ENCODE results near the gene MASP1.

Gene MASP1

DNA sequence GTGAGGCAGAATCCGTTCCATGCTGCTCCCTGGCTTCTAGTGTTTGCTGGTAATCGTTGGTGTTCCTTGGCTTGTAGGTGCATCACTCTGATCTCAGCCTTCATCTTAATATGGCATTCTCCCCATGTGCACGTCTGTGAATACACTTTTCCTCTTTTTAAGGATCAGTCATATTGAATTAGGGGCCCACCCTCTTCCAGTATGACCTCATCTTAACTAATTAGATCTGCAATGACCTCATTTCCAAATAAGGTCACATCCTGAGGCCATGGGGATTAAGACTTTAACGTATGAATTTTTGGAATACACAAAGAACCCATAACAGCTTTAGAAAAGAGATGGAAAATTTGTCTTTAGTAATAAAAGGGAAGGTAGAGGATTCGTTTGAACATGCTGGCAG lies 34.1 kb upstream of the MASP1 start:
- no peak for DNase-seq (ENCODE audit: low read depth, low spot score)
- in situ Hi-C loops (cut with HindIII; ENCODE audit: low sequenced_read_pairs), result no loop called here
- TF ChIP-seq CTCF (IDR thresholded peaks at IDR 0.05; ENCODE audit: low read depth, low read length), result no peak
- no peak overlapping the region for H3K4me3 ChIP-seq (ENCODE audit: low read depth, low read length)

DNA sequence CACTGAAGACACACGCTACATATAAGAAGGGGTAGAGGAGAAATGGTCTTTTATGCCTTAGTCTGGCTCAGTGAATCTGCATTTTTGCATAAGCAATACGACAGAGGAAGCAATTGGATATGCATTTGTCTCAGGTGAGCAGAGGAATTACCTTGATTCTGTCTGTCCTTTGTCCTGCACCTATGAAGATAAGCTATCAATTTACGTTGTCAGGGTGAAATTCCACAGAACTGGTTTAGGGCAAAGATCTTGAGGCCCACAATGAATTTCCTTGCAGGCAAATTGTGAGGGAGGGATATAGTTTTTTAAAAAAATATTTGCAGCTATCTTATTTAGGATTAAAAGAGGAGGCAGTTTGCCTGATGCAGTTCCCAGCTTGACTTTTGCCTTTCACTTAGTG lies 31.6 kb upstream of the MASP1 start:
- no peak overlapping the region for H3K4me3 ChIP-seq (ENCODE audit: low read depth, low read length)
- no peak for DNase-seq (ENCODE audit: low read depth, low spot score)
- no peak for TF ChIP-seq CTCF (IDR thresholded peaks at IDR 0.05; ENCODE audit: low read depth, low read length)
- in situ Hi-C loops (cut with HindIII; ENCODE audit: low sequenced_read_pairs), result no loop called here

DNA sequence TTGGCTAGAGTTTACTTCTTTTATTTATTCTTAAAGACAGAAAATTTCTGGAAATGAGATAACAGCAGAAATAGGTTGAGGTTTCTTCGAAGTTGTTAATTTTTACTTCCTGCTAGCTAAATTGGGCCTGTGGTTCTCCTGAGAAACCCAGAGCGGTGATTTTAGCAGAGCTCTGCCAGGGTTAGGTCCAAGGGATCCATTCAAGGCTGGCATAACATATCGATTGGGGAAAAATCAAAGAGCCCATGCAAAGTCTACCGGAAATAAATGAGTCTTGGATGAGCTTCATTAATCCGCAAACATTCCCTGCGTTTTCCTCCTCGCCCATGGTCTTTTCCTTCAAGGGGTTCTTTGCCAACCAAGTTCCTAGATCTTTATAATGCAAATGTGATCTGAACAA lies 30.8 kb upstream of the MASP1 start:
- TF ChIP-seq CTCF (IDR thresholded peaks at IDR 0.05; ENCODE audit: low read depth, low read length), result no peak
- no peak overlapping the region for H3K4me3 ChIP-seq (ENCODE audit: low read depth, low read length)
- in situ Hi-C loops (cut with HindIII; ENCODE audit: low sequenced_read_pairs), result no loop called here
- no peak for DNase-seq (ENCODE audit: low read depth, low spot score)

DNA sequence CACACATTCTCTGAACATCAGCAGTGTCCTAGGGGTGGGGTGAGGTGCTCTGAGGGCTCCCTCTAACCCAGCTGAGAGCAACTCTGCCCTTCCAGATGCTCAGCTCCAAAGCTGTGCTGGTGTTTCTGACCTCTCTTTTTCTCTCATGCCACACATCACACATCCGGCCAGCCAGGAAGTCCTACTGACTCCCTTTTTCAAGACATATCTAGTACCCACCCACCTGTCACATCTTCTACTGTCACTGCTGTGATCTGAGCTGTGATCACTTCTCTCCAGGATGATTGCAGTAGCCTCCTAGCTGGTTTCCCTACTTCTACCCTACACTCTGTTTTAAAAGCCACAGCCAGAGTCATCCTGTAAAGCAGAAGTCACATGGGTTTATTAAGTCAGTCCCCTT lies 30.2 kb upstream of the MASP1 start:
- in situ Hi-C loops (cut with HindIII; ENCODE audit: low sequenced_read_pairs), result no loop called here
- no peak for DNase-seq (ENCODE audit: low read depth, low spot score)
- H3K4me3 ChIP-seq (ENCODE audit: low read depth, low read length), result no peak overlapping the region
- TF ChIP-seq CTCF (IDR thresholded peaks at IDR 0.05; ENCODE audit: low read depth, low read length), result no peak

DNA sequence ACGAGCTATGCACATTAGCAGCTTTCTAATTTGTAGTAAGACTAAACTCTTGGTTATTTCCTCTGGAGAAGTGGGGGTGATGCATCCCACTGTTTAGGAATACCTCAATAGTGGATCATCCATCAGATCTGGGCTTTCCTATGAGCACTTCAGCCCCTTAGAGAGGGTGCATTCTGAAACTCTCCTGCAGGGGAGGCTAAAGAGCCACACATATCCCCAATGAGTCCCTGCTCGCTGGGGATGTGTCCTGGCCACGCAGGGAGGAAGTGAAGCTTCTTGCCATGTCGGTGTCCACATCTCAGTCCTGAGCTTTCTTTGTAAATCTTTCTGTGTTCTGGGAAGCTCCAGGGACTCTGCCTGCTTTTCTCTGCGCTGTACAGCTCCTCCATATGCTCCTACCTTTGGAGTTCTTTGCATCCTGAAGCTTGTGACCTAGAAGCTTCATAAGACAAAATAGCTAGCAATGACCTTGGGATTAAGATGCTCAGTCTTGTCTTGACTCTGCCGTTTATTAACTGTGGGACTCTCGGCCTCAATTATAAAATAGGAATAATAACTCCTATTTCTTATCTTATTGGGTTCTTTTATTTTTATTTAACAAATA lies 28.3 kb upstream of the MASP1 start:
- in situ Hi-C loops (cut with HindIII; ENCODE audit: low sequenced_read_pairs), result loop anchor here (10.0 kb wide), 1 partner anchor 355 kb away; the partner anchor contains the start of gene SST
- no peak overlapping the region for H3K4me3 ChIP-seq (ENCODE audit: low read depth, low read length)
- TF ChIP-seq CTCF (IDR thresholded peaks at IDR 0.05; ENCODE audit: low read depth, low read length), result peak; percentile 92
- peak; percentile 58 for DNase-seq (ENCODE audit: low read depth, low spot score)

- in situ Hi-C loops (cut with HindIII; ENCODE audit: low sequenced_read_pairs), result loop anchor here (10.0 kb wide), 1 partner anchor 356 kb away; the partner anchor contains the start of gene SST
- H3K4me3 ChIP-seq (ENCODE audit: low read depth, low read length), result peak overlapping the region; percentile 14
- peak; percentile 68 for DNase-seq (ENCODE audit: low read depth, low spot score)
- TF ChIP-seq CTCF (IDR thresholded peaks at IDR 0.05; ENCODE audit: low read depth, low read length), result peak; percentile 87
These were observed 27.5 kb upstream of the MASP1 start for GRCh38 chr3:187318819-187319616.

All from astrocyte of the spinal cord (primary cell).